Nephron (organoid): ENCODE results near the gene WDR93.

Source experiments
- H3K27ac Mint-ChIP-seq, 3 experiments: 2 replicates each; pipeline ENCODE4 v1.8.0; 2020; ENCODE audit warnings: mixed read lengths in 3 of 3, mild to moderate bottlenecking in 2 of 3, moderate library complexity in 1 of 3
- H3K27me3 Mint-ChIP-seq: 2 replicates; pipeline ENCODE4 v1.8.0; 2021; ENCODE audit warnings: low read depth, mild to moderate bottlenecking, moderate library complexity, mixed read lengths
- H3K36me3 Mint-ChIP-seq: 2 replicates; pipeline ENCODE4 v1.8.0; 2020; ENCODE audit warnings: low read depth, mixed read lengths
- H3K4me1 Mint-ChIP-seq: 2 replicates; pipeline ENCODE4 v1.8.0; 2020; ENCODE audit warnings: mixed read lengths
- H3K4me3 Mint-ChIP-seq, 3 experiments: 2 replicates each; pipeline ENCODE4 v1.8.0; 2020; ENCODE audit warnings: mild to moderate bottlenecking in 3 of 3, mixed read lengths in 3 of 3, moderate library complexity in 2 of 3
- H3K9me3 Mint-ChIP-seq: 2 replicates; pipeline ENCODE4 v1.8.0; 2020; ENCODE audit warnings: mixed read lengths
- TF ChIP-seq, protein P1 (sequence below), 3 experiments: fragments of 200-600 bp; sonication (generic); IDR thresholded peaks; one replicate each; pipeline ENCODE4 v1.5.0; 2021; ENCODE audit warnings: antibody characterized with exemption in 3 of 3; ENCODE audit not compliant: unreplicated experiment in 3 of 3

Gene WDR93

DNA sequence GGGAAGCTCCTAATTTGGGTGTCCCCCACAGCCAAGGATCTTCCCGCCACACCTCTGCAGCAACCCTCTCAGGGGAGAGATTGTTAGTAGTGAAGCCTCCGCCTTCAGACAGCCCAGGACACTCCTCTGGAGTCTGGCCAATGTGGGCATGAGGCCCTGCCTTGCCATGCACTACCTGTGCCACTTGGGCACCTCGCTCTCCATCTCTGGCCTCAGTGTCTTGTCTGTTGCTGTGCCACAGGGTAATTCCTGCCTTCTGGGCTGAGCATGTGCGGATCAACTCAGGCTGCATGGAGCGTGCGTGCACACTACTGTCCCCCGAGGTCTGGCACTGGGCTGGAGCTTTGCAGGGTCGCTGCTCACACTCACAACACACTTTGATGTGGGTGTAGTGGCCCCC is 68.4 kb downstream of the WDR93 start:
- H3K36me3 Mint-ChIP-seq: no peaks in the 10 kb centered on the region
- TF ChIP-seq, protein P1, sequence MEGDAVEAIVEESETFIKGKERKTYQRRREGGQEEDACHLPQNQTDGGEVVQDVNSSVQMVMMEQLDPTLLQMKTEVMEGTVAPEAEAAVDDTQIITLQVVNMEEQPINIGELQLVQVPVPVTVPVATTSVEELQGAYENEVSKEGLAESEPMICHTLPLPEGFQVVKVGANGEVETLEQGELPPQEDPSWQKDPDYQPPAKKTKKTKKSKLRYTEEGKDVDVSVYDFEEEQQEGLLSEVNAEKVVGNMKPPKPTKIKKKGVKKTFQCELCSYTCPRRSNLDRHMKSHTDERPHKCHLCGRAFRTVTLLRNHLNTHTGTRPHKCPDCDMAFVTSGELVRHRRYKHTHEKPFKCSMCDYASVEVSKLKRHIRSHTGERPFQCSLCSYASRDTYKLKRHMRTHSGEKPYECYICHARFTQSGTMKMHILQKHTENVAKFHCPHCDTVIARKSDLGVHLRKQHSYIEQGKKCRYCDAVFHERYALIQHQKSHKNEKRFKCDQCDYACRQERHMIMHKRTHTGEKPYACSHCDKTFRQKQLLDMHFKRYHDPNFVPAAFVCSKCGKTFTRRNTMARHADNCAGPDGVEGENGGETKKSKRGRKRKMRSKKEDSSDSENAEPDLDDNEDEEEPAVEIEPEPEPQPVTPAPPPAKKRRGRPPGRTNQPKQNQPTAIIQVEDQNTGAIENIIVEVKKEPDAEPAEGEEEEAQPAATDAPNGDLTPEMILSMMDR (IDR thresholded peaks at IDR 0.05; ENCODE audit: unreplicated experiment in 3 of 3): no peak

DNA sequence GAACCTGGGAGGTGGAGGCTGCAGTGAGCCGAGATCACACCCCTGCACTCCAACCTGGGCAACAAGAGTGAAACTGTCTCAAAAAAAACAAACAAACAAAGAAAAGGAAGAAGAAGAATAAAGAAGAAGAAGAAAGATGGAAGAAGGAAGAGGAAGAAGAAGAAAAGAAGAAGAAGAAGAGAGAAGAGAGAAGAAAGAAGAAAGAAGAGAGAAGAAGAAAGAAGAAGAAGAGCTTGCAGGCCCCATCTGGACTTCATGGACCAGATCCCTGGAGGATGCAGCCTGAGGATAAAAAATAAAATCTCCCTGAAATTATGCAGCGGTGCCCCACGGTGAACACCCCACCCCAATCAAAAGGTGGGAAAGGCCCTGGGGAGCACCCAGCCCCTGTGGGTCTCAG is 69.2 kb downstream of the WDR93 start:
- peaks cover 10% of the 10 kb centered on the region for H3K27me3 Mint-ChIP-seq

More for the DNA sequence above, 68.4 kb downstream of the WDR93 start:
- Mint-ChIP-seq H3K4me1 (peaks cover 4% of the 10 kb centered on the region), H3K4me3 (no peak overlapping the region), H3K27me3 (peaks cover 10% of the 10 kb centered on the region), H3K27ac (no peak overlapping the region), H3K9me3 (no peaks in the 10 kb centered on the region)

DNA sequence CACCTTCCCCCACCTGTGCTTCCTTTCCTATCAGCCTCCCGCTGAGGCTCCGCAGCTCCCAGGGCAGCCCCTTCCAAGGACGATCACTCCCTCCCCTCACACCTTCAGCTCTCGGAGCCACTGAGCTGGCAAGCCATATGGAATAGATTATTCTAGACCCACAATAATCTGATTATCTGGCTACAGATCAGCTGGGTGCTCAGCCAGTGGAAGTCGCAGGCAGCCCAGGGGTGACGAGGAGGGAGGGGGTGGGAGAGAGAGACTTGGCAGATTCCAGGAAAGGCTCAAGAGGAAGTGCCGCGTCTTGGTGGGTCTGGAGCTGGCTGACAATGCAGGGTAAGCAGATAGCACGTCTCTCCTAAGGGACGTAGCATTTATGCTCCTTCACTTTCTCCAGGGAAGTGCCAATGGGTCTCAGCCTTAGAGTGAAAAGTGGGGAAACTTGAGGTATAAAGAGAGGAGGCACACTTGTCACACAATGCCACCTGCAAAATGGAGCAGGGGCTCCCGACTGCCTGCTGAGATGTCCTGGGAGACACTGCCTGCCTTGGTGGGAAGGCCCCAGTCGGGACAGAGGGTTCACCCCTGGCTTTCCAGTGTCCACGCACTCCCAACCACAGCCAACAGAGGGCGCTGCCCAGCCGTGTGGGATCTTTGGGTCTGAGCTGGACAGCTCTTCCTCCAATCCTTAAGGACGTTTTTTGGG is 69.8 kb downstream of the WDR93 start:
- Mint-ChIP-seq H3K36me3 (no peaks in the 10 kb centered on the region), H3K4me1 (peaks cover 4% of the 10 kb centered on the region), H3K27me3 (peaks cover 8% of the 10 kb centered on the region), H3K4me3 (no peak overlapping the region), H3K9me3 (no peaks in the 10 kb centered on the region), H3K27ac (no peak overlapping the region)
- TF ChIP-seq, protein P1 (IDR thresholded peaks at IDR 0.05; ENCODE audit: unreplicated experiment in 3 of 3): peak; percentile 88 to 90 (median 89)

More for the DNA sequence above, 69.2 kb downstream of the WDR93 start:
- no peak overlapping the region for H3K4me3 Mint-ChIP-seq
- no peaks in the 10 kb centered on the region for H3K9me3 Mint-ChIP-seq
- no peaks in the 10 kb centered on the region for H3K36me3 Mint-ChIP-seq
- TF ChIP-seq, protein P1 (IDR thresholded peaks at IDR 0.05; ENCODE audit: unreplicated experiment in 3 of 3): no peak
- H3K4me1 Mint-ChIP-seq: peaks cover 4% of the 10 kb centered on the region
- no peak overlapping the region for H3K27ac Mint-ChIP-seq

DNA sequence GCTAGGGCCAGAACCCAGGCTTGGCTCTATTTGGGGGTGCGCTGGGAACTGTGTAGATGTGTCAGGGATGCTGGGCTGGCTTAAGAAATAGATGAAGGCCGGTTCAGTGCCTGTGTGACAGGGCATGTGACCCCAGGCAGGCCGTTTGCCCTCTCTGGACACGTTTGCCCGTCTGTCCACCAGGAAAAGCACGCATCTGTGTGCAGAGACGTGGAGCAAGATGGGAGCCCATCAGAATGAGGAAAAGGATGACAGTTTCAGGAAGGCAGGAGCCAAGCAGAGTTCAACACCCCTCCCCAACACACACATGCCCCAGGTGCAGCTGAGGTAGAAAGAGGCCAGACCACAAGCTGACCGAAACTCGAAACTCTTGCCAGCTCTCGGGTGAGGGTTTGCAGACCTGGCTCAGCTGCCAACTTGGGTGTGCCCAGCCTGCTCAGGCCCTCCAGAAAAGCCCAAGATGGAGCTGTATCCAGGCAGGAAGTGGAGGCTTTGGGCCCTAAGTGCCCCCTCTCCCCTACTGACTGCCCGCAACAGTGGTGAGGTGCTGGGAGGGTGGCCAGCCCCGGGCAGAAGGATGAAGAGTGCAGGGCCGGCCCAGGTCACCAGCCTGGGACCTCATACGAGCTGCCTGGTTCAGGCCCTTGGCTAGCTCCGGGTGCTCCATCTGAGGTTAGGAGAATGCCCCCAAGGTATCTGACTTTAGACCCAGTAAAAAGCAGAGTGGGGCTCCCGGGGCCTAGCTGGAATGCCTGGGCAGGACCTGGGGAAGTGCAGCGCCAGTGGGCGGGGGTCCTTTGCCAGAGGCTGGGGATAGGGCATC is 70.6 kb downstream of the WDR93 start:
- H3K27ac Mint-ChIP-seq: no peak overlapping the region
- peaks cover under 1% of the 10 kb centered on the region for H3K27me3 Mint-ChIP-seq
- TF ChIP-seq, protein P1 (IDR thresholded peaks at IDR 0.05; ENCODE audit: unreplicated experiment in 3 of 3): peak in 1 of 3 experiments; percentile 13
- H3K4me1 Mint-ChIP-seq: peaks cover 4% of the 10 kb centered on the region
- no peaks in the 10 kb centered on the region for H3K36me3 Mint-ChIP-seq
- H3K4me3 Mint-ChIP-seq: no peak overlapping the region
- no peaks in the 10 kb centered on the region for H3K9me3 Mint-ChIP-seq

DNA sequence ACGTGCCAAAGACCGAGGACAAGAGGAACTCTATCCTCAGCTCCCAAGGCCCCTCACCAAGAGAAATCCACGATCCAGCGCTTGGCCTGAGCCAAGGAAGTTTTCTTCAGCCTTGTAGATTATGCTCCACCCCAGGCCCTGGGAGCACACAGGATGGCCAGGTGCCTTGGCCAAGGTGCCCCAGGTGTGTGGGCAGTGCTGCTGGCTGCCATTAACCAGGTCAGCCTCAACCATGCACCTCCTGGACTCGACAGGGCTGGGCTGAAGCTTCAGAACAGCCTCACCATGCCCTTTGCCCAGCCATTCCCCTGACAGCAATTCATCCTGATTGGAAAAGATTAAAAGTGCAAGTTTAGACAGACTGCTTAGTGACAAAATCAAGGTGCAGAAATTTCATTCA is 71.3 kb downstream of the WDR93 start:
- TF ChIP-seq, protein P1 (IDR thresholded peaks at IDR 0.05; ENCODE audit: unreplicated experiment in 3 of 3): no peak
- H3K4me1 Mint-ChIP-seq: peaks cover 4% of the 10 kb centered on the region
- H3K36me3 Mint-ChIP-seq: no peaks in the 10 kb centered on the region
- H3K27me3 Mint-ChIP-seq: no peaks in the 10 kb centered on the region
- H3K27ac Mint-ChIP-seq: no peak overlapping the region
- no peak overlapping the region for H3K4me3 Mint-ChIP-seq
- no peaks in the 10 kb centered on the region for H3K9me3 Mint-ChIP-seq
